COLO829 (cell line): ENCODE data around the gene DENND2A.
"Not testable (repeated sequence)": the region's sequence is repeated elsewhere in the genome, so short reads cannot be mapped to it uniquely, and the experiment has no call there.

ENCODE experiments used
- DNase-seq: peaks from one replicate; pipeline ENCODE4 v3.0.0; 2012; ENCODE audit warnings: low spot score

The DENND2A gene

DNA sequence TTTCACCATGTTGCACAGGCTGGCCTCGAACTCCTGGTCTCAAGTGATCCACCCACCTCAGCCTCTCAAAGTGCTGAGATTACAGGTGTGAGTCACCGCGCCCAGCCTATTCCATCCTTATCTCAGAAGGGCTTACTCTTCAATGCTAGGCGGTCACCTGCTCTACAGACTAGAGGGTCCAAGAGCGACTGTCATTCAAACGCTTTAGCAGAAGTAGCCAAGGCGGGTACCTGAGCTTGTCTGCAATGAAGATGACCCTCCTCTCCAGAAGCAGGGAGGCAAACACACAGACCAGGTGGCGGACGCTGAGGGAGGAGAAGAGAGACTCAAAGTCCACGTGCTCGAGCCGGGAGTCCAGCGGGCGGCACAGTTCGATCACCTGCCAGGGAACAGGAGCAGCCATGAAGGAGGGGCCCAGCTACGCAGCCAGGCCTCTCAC lies 96.2 kb downstream of the DENND2A start:
- DNase-seq = no peak

DNA sequence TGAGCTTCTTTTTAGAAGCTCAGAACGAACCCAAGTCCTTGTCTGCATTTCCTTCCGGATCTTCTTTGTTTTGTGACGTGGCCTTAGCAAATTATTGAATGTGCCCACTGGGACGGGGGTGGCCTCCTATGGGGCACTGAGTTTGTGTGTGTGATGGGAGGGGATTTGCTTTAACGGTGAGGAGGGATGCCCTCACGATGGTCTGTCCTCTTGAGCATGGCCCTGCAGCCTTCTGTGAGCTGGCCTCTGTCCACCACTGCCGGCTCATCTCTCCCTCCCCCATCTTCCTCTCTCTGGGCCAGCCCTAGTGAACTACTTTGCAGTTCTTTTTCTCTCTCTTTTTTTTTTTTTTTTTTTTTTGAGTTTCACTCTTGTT lies 98.4 kb downstream of the DENND2A start:
- DNase-seq = no peak

DNA sequence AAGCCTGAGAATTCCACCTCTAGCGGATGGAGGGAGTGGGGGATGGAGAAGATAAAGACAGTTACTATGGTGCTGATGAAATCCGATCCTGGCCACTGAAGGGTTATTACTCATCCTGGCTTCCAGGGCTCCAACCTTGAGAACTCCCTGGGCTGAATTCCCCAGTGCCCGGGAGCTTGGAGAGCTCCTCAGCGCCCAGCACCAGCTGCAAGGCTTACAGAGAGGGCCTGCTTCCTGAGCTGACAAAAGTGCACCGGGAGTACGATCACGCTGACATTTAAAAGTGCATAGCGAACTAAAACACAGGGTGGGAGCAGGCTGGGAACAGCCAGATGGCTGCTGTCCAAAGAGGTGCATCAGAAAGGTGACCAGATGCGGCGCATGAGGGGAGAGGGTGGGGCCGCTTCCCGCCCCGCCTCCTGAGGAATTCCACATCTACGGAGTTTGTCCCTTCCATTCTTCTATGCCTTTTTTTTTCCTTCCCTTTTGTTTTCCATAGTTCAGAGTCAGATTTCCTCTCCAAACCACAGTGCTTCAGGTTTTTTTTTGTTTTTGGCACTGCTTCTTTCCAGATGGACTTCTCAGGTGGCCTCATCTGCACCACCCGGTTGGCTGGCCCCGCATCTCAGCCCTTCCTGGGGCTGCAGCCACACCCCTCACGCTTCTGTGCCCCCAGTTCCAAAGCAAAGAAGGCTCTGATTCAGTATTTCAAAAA lies 98.9 kb downstream of the DENND2A start:
- DNase-seq = peak; percentile 99

DNA sequence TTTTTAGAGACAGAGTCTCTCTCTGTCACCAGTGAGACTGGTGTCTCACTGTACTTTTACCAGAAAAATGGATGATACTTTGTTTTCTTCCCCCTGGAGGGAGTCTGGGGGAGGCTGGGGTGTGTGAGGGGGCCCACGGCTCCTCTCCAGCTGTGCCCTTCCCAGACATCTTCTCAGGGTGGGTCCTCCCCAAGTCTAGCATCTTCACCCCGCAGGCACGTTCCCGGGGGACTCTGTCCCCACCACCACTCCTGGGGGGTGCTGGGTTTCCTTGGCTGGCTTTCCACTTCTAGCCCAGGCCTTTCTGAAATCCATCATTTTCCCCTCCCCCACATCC lies 99.5 kb downstream of the DENND2A start:
- no peak for DNase-seq

DNA sequence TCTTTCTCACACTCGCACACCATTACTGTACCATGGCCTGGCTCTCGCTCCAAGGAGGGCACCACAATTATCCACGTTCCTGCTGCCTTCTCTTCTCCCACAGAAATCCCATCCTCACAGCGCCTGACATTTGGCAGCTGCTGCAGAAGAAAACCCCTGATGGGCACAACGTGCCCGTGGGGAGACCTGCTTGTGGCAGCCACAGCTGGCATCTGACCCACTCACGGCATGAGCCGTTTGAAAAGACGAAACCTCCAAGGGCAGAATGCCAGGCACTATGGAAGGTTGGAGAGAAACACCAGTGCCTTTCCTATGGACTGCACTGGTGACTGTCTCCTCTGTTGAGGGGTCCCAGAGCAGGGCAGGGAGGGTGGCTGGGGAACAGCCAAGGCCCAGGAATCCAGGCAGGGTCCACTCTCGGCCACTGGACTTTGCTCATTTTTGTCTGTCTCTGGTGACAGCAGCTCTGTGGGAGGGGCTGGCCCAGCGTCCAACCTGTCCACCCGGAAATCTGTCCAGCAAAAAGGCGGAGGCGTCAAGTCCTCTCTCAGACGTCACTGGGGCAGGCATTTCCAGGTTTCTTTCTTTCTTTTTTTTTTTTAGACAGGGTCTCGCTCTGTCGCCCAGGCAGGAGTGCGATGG lies 100.4 kb downstream of the DENND2A start:
- no peak for DNase-seq

DNA sequence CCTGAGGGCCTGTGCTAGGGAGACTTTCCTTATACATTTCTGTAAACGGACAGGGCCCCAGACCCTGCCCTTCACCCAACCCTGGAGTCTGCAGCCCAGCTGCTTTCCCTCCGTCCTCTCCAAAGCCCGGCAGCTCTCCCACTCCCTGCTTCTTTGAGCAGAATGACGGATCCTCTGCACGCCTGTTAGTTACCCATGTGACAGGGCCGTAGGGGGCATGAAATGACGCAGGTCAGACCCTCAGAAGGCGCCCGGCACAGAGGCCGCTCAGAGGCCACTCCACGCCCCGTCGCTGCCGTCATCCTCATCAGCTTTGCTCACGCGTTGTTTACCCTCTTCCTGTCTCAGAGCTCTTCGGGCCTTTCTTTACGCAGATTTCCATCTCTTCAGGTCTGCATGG lies 101.2 kb downstream of the DENND2A start:
- no peak for DNase-seq

DNA sequence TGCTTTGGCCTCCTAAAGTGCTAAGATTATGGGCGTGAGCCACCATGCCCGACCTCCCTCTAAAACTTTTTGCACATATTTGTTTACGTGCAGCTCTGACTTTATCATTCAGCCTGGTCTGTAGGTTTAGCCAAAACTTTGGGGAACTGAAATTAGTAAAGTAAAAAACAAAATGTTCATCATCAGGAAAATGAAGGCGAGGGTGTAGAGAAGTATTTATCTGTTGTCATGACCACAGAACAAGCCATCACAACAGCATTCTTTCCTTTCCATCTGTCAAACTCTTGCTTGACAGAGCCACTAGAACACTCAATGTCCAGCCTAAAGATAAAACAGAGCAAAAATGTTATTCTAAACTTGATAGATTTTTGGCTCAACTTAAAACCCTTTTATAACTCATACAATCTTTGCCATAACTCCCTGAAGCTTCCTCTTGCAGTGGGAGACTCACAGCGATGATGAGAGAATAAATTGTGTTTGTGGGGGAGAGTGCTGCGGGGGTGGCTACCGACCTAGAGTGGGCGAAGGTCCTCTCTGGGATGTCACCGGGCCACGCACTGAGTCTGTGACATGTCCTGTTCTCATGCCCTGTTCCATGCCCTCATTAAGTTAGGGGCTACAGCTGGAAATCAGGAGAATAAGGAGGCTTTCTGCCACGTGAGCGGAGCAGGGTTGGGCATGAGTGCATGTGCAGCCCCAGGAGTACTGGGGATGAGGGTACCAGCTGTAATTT lies 102.7 kb downstream of the DENND2A start:
- DNase-seq = no peak

DNA sequence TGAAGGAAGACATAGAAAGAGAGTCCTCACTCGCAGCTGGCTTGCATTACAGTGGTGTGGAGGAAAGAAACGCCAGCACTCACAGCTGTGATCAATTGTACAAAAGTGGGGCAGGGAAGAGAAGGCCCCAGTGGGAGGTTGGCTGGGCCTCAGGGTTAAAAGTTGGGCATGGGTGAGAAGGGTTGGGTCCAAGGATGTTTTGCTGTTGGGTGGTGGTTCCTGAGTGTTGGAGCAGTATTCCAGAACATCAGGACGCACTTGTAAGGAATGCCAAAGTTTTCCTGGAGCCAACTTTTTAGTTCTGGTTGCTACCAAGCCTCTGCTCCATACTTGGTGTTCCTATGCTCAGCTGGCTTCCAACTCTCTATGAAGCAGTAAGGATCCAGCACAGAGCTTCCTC lies 105.9 kb downstream of the DENND2A start:
- no peak for DNase-seq

DNA sequence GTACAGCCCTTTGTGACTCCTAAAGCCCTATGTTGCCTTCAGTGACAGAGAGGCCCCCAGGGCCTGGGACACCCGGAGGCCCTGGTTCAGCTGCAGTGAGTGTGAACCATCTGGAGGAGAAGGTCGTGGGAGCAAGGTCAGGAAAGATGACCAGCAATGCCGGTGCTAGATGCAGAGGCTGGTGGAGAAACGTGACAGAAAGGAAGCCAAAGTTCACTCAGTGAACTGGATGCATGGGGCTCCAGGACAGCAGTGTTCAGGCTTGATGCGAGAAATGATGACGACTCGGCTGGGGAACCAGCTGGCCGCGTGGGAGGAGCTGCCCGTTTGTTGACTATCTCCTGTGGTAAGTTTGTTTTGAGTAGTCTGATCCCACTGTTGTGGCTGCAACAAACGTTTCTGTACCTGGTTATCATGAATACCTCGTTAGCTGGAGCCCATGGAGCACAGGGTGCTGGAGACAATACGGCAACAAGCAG lies 107.2 kb downstream of the DENND2A start:
- no peak for DNase-seq

DNA sequence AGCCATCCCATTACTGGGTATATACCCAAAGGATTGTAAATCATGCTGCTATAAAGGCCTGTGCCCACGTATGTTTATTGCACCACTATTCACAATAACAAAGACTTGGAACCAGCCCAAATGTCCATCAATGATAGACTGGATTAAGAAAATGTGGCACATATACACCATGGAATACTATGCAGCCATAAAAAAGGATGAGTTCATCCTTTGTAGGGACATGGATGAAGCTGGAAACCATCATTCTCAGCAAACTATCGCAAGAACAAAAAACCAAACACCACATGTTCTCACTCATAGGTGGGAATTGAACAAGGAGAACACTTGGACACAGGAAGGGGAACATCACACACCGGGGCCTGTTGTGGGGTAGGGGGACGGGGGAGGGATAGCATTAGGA lies 111.2 kb downstream of the DENND2A start:
- not testable (repeated sequence) for DNase-seq

DNA sequence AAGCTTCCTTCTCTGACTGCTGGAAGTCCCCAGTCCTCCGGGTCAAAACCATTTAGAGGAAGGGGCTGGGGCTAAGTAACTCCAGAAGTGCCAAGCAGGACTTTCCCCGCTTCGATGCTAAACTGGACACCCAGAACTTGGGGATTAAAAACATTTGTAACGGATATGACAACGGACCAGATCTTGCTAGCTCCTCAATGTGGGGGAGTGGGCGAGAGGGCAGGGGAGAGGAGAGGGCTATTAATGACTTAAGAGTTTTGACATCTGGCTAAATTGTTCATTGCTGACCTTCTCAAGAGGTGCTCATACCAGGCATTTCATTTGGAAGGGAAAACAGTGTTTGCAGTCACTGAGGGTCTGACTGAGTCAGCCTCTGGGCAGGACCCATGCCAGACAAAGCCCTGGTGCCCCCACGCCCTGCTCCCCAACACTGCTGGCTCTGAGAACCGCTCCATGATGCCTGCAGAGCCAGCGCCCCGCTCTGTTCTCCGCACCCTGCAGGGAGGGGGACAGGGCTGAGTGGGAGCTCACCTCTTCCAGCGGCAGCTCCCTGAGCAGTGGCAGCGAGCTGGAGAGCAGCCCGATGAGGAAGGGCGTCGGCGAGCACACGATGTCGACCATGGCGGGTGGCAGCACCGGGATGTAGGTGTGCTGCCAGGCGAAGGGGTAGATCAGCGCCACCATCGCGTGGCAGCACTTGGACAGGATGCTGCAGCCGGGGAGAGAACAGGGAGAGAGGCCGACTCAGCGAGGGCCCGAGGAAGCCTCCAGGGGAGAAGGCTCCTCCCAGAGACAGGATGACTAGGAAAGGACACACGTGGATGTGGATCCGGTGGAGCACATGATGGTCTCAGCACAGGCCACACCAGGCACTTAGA lies 113.6 kb downstream of the DENND2A start:
- no peak for DNase-seq

DNA sequence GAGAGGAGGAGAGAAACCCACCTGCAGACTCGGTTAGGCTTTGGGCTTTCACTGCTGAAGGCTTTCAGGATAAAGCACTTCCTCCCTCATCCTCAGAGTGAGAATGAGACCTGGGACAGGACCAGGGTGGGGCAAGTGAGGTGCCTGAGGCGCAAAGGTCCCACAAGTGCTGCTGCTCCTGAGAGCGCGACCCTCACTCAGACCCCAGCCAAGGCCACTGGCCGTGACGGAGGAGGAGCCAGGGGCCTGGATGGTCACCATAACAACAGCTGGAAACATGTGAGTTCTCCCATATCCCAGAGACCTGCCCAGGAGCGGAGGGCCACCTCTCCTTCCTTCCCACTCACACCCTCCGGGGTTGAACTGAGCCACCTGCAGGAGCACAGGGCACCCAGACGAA lies 114.4 kb downstream of the DENND2A start:
- no peak for DNase-seq

DNA sequence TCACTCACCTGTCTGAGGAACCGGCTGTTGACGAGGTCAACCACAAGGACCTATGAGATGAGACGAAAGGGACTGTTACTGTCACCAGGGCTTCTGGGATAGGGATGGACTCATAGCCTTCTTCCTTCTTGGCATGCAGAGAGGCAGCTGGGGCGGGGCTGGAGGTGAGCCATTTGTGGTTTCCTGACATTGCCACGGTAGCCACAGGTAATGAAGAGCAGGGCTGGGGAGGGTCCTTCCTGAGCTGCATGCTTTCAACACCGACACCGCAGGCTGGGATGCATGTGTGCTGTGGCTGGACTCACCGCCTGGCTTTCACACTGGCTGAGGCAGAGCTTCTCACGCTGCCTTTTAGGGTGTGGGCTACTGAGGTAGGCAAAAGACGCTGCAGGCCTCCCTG lies 114.9 kb downstream of the DENND2A start:
- no peak for DNase-seq

DNA sequence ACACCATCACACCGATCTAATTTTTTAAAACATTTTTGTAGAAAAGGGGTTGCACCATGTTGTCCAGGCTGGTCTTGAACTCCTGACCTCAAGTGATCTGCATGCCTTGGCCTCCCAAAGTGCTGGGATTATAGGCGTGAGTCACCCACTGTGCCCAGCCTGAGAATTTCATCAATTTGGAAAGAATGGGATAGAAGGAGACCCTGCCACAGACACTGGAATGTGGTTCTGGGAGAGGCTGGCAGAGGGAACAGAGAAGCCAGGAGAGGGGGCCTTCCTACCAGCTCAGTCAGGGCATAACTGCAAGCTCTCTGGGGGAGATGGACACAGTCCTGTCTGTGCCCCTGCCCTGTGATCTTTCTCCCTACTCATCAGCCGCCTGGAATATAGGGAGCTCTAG lies 119.2 kb downstream of the DENND2A start:
- no peak for DNase-seq

DNA sequence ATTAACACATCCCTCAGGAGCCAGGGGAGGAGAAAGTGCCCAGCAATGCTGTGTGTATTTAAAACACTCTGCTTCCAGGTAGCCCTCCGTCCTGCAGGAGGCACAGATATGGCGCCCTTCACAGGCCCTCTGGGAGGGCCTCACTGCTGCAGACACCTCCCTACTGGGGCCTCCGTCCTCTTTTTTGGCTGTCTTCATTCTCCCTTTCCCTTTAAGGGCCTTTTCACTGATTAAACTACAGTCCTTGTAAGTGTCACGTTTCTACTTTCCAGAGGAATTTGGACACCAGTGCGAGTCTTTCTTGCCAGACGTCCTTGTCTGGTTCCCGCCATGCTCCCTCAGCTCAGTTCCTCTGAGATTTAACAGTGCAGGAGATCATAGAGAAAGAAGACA lies 121.6 kb downstream of the DENND2A start:
- DNase-seq = no peak

DNA sequence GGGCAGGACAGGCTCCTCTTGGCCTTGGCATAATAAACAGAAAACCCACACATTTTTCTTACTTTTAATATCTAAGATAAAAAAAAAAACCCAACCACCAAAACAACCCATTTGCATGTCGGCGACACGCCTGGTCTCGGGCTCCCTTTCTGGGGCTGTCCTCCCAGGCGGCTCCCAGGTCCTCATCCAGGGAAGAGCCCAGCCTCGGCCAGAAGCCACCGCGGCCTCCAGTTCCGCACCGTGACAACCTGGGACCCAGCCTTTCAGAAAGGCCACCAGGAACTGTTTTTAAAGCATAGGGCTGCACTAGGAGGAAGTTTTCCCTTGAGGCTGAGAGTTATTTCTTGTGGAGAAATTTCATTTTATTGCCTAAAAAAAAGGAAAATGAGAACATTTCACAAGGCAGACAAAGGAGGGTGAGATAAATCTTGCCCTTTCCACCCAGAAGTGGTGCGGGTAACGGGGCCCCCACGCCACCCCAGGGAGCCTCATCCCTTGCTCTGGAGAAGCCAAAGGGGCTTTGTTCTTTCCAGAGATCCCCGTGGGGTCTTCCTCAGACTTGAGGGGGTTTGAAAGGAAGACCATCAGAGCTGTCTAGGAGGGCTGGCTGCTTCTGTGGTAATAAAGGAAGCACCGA lies 122.1 kb downstream of the DENND2A start:
- no peak for DNase-seq

DNA sequence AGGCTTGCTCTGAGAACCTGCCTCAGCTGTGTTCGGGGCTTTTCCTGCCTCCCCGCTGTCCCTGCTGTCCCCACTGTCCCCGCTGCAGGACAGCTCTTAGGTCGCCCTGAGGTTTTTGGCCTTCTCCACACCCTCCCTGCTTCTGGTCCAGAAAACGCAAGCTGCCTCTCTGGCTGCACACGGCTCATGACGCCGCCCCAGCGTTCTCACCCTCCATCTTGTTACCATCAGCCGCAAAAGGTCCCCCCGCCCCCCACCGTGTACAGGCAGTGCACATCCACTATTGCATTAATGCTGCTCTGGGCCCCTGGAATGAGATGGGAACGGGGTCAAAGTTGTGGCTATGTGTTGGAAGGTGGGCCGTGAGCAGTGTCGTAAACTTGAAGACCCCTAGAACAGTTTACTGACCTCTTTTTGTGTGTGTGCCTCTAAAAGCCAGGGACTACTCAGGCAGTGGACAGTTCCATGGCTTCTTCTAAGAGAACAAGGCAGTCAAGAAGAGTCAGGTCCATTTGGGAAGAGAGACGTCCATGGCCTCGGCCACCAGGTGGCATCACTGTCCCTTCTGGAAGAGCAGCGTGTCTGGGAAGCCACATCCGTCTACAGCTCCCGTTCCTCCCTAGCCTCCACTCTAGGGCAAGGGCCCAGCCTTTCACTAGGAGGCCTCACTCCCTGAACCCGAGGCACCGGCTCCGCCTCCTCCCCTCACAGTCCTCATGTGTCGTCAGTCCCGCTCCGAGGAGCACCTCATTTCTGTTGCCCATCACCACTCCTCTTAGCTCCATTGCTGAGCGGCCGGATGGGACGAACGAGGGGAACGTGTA lies 122.9 kb downstream of the DENND2A start:
- DNase-seq = peak; percentile 97

DNA sequence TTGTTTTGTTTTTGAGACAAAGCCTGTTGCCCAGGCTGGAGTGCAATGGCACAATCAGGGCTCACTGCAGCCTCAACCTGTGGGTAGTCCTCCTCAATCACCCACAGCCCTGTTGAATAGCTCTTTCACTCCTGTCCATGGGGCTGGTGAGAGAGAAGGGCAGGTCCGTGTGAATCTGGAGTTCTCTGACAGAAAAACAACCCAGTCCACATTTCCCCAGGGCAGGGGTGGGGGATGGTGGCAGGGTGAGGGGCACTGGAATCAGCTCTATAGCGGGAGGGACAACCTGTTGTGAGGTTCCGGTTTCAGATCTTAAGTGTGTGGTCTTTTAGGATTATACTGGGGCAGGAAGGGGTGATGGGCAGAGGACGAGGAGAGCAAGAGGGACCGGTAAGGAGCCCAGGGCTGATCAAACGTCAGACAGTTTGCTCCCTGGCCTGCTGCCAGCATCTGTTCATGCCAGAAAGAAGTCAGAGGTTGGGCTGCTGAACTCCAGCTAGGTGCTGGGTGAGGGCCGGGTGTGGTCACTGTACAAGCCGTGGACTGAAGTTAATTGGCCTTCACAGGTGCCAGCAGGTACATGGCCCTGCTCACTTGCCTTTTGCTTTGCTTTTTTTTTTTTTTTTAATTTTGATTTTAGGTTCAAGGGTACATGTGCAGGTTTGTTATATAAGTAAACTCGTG lies 128.2 kb downstream of the DENND2A start:
- no peak for DNase-seq

DNA sequence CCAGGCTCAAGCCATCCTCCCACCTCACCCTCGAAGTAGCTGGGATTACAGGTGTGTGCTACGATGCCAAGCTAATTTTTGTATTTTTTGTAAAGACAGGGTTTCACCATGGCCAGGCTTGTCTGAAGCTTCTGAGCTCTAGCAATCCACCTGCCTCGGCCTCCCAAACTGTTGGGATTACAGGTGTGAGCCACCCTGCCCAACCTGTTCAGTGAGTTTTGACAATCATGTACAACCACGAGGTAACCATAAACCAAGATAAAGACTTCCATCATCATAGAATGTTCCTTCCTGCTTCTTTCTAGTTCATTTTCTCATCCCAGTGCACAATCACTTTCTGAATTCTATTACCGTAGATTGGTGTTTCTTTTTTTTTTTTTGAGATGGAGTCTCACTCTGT lies 130.8 kb downstream of the DENND2A start:
- DNase-seq = no peak

DNA sequence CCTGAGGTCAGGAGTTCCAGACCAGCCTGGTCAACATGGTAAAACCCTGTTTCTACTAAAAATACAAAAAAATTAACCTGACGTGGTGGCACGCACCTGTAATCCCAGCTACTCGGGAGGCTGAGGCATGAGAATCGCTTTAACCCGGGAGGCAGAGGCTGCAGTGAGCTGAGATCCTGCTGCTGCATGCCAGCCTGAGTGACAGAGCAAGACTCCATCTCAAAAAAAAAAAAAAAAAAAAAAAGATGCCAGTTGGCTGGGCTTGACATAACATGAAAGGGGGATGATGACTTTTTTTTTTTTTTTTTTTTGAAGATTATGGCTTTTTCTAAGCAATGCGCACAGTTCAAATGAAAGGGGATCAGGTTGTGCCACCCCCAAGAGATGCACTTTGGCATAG lies 133.1 kb downstream of the DENND2A start:
- not testable (repeated sequence) for DNase-seq
